Islet precursor cell (in vitro differentiated cells): ENCODE data around the gene CDHR2.
A peak's percentile ranks its signal among the peaks of the same experiment; 100 is the strongest.
"Not testable (repeated sequence)": the region's sequence is repeated elsewhere in the genome, so short reads cannot be mapped to it uniquely, and the experiment has no call there.

Experiments used
- DNase-seq: peaks from one replicate; pipeline ENCODE4 v3.0.0-alpha.2; 2018

The CDHR2 gene

DNA sequence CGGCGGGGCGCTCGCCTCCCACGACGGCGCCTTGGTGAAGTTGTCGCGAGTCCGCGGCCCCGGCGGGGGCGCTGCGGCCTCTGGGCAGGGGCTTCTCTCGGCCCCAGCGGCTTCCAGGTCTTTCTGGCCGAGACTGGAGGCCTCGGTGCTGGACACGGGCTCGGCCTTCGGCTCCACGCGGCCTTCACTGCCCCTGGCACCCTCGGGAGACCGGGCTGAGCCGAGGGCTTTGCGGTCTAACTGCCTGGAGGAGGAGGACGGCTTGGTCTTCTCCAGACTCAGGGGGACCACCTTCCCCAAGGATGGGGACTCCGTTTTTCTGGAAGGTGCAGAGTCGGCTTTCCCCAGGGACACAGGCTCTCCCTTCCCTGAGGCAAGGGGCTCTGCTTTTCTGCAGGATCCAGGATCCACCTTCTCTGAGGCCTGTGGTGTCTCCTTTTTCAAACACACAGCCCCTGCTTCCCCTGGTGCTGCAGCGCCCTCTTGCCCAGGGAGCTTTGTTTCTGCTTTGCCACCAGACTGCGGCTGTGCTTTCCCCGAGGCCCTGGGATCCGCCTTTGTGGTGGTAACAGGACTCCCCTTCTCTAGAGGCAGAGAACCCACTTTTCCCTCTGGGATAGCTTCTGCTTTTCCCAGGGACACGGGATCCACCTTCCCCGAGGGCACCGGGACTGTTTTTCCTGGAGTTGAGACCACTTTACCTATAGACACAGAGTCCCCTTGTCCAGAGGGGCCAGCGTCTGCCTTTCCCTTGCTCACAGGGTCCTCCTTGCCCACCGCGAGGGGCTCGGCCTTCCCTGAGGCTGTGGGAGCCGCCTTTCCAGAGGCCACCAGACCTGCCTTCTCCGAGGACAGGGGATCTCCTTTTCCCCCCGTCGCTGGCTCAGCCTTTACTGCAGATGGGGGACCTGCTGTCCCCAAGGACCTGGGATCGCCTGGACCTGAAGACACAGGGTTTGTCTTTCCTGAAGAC lies 48.6 kb downstream of the CDHR2 start:
- DNase-seq, result no peak

GRCh38 chr5:176599749-176600430 lies 50.7 kb downstream of the CDHR2 start:
- DNase-seq, result not testable (repeated sequence)

- DNase-seq, result no peak
These were observed 52.9 kb downstream of the CDHR2 start for GRCh38 chr5:176601901-176602482.

DNA sequence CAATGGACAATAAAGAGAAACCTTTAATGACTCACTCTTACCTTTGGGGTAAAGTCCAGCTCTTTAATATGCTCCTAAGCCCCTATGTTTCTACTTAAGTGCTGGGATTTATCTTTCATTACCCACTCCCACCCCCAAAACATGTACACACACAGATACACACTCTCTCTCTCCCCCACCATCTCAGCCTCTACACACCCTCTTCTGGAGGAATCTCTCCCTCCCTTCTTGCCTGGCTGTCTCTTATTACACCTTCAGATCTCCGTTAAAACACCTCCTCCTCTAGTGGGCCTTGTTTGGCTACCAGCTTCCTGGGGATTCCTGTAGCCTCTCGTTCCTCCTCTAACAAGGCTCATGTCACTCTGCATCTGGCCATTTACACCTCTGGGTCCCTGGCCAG lies 53.9 kb downstream of the CDHR2 start:
- DNase-seq, result no peak

DNA sequence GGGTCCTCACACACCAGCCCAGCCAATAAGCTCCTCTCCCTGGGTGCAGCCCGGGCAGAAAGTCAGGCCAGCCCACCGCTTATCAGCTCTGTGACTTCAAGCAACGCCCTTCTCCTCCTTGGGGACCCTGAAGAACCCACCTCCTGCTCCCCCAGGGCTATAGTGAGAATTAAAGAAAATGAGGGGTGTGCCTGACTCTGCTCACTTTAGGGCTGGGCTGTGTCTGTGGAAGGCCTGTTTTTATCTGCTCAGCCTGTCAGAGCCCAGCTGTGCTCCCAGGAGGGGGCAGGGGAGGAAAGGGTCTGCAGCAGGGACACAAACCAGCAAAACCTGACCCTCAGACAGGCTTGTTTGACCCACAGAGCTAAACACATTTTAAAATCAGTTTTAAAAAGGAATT lies 56.9 kb downstream of the CDHR2 start:
- peak; percentile 69 for DNase-seq

GRCh38 chr5:176606875-176607274 lies 57.7 kb downstream of the CDHR2 start:
- DNase-seq, result no peak

- DNase-seq, result no peak
These were observed 59.1 kb downstream of the CDHR2 start for GRCh38 chr5:176608142-176608705.

- no peak for DNase-seq
These were observed 60.0 kb downstream of the CDHR2 start for GRCh38 chr5:176608937-176609723.

DNA sequence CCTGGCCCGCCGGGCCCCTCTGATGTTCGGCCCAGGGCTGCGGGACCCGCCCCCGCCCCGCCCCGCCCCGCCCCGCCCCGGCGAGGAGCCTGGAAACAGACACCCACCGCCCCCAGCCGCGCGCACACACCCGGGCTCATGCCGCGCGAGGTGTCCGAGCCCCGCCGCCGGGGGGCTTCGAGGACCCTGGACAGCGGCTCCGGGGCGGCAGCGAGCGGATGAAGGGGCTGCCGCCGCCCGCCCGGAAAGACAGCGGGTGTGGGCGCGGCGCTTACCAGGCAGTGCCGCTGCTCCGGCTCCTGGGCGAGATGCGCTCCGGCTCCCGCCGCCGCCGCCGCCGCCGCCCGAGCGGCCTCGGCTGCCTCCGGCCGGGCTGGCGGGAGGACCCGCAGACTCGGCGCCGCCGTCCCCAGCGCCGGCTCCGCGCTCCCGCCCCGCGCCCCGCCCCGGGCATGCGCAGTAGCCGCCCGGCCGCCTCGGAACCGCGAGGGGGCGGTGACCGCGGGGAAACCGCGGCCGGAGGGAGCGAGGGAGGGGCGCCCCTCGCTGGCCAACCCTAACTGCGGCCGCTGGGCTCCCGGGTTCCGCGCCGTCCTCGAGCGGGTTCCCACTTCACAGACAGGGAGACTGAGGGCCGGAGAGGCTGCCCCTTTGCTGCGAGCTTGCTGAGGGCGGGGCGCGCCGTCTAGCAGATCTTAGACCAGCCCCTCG lies 60.7 kb downstream of the CDHR2 start, which contains the start of gene GPRIN1:
Gene GPRIN1 (minus strand): TSS at position 433 of the 711 bp plus-strand sequence. CDS start 10,322 bp downstream, outside the sequence.
- DNase-seq, result peak; percentile 88

DNA sequence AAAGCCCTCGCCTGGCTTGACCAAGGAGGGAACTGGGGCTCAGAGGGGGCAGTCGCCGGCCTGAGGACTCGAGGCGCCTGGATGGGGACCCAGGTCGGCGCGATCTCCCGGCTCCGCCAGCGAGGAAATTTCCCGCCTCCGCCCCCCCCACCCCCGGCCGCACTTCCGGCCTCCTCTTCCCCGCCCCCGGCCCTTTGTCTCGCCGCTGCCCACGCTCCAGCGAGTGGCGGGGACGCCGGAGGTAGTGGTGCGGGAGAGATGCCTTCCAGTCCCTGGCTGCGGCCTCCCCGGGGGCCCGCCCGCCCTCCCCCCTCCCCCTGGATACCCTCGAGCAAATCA lies 61.3 kb downstream of the CDHR2 start:
- DNase-seq, result no peak

GRCh38 chr5:176611435-176611834 lies 62.3 kb downstream of the CDHR2 start:
- peak; percentile 86 for DNase-seq

- no peak for DNase-seq
These were observed 62.9 kb downstream of the CDHR2 start for GRCh38 chr5:176612008-176612407.

DNA sequence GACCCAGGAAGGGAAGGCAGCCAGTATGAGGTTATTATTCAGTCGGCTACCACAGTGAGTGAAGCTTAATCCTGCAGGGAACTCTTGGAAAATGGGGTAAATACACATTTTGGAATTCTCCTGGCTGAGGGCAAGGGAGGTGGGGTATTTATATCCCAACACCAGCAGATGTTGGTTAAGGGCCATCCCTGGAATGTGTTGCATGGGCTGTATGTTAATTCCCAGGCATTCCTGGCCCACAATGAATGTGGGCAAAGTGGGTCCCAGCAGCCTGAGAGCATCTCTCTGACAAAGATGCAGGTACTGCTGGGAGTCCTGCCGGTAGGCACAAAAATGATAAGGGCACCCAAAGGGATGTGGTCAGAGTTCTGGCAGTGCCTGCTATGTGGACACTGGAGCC lies 63.7 kb downstream of the CDHR2 start:
- DNase-seq, result no peak

- no peak for DNase-seq
These were observed 65.8 kb downstream of the CDHR2 start for GRCh38 chr5:176614805-176615478.

- no peak for DNase-seq
These were observed 67.4 kb downstream of the CDHR2 start for GRCh38 chr5:176616511-176616910.

GRCh38 chr5:176618783-176619182 lies 69.6 kb downstream of the CDHR2 start:
- DNase-seq, result no peak

- DNase-seq, result peak; percentile 79
These were observed 70.0 kb downstream of the CDHR2 start for GRCh38 chr5:176619203-176619568.

DNA sequence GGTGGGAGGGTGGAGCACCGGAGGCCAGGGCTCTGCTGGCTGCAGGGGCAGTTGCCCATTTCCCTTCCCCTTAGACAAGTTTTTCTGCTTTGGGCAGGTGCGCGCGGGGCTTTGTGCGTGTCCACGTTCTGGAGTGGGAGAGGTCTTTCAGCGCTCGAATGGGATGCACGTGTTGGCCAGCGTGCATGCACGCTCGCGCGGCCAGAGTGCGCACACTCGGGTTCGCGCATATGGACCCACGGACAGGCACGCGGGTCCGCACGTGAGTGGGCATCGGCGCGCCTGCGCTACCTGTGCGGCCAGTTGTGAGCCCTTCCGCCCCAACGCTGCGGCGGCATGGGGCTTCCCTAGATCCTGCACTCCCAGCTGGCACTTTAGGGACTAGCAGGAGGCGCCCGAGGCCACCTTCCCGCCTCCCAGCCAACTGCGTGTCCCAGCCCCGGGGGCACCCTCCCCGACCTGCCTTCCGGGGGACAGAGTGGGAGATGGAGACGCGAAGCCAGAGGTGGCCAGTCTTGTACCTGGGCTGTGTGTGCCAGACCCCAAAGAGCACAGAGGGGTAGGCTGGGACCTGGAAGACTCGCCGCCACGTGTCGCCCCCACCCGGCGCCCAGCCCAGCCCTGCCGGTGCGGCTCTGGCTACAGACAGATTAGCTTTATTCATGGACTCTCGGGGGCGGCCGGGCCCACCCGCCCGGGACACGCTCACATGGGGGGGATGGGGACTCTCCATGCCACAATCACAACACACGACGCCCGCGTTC lies 70.6 kb downstream of the CDHR2 start:
- DNase-seq, result no peak

DNA sequence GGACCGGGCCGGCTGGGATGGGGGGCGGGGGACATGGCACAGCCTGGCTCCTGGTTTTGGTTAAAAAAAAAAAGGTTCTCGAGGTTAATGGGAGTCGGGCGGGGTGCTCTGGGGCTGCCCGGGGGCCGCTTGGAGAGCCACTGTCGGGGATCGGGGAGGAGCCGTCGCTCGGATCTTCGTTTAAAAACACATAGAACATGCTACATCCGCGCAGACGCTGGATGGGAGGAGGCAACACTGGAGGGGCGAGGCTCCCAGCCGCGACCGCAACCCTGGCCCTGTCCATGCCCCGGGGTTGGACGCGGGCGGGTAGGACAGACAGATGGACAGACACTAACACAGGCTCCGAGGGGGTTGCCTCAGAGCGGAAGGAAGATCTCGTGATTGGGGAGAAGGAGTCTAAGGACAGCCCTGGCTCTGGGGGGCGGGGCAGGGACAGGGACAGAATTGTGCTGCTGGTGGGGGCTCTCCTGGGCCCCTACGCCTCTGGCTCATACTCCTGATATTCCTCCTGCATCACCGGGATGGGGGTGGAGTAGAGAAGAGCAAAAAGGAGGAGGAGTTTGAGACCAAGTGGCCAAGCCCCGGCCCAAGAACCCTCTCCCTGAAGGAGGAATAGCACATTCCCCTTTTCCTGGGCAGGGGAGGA lies 71.3 kb downstream of the CDHR2 start:
- DNase-seq, result no peak

- no peak for DNase-seq
These were observed 72.5 kb downstream of the CDHR2 start for GRCh38 chr5:176621661-176622079.
